ENCODE results near the gene RAB11FIP4. TPM values are rescaled to one million over a fixed set of nuclear protein-coding genes. Genes with fewer than 3 reads are reported as not detected.

Gene RAB11FIP4
- total and polyA plus RNA-seq, 2 donors (not counting 1 experiment from before 2014, with no cell fraction given) = 0.16 to 0.66 TPM

DNA sequence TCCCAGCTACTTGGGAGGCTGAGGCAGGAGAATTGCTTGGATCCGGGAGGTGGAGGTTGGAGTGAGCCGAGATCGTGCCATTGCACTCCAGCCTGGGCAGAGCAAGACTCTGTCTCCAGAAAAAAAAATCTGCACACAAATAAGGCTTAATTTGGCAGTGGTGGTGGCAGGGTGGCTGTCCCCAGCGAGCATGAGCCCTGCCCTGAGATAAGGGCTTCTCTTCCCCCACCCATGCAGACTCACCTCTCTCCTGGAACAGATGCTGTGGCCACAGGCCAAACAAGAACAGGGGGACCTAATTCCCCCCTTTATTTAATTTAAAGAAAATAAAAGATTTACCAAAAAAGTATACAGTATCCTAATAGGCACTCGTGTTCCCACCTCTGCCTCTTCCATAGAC, 157.2 kb downstream of the RAB11FIP4 start:
- H3K4me1 ChIP-seq (ENCODE audit: control insufficient read depth, extremely low read depth, insufficient read depth, low read length) = no peaks in the 10 kb centered on the region
- H3K4me3 ChIP-seq (replicated peaks in 1 of 4; ENCODE audit: control extremely low read depth in 1 of 4, insufficient read depth in 1 of 4, low read depth in 3 of 4, low read length in 4 of 4) = peak overlapping the region; percentile 54 to 89 (median 79)
- H3K9me3 ChIP-seq (ENCODE audit: control insufficient read depth, insufficient read depth, low read depth, low read length) = no peaks in the 10 kb centered on the region
- no peak for DNase-seq (ENCODE audit: low read depth in 2 of 2)
- H3K4me2 ChIP-seq (ENCODE audit: extremely low read depth, insufficient read depth, low read length) = peak overlapping the region; percentile 93
- no peaks in the 10 kb centered on the region for H3K27me3 ChIP-seq (ENCODE audit: control insufficient read depth, insufficient read depth, low read length)
- no peaks in the 10 kb centered on the region for H3K36me3 ChIP-seq (ENCODE audit: control insufficient read depth, insufficient read depth, low read length)
- H3K79me2 ChIP-seq (ENCODE audit: control insufficient read depth, insufficient read depth, low read length) = peaks cover 1% of the 10 kb centered on the region
- H2AFZ ChIP-seq (ENCODE audit: low read length) = no peak overlapping the region
- no peak overlapping the region for H3K27ac ChIP-seq (ENCODE audit: insufficient read depth, low read length)
- H3K9ac ChIP-seq (ENCODE audit: insufficient read depth, low read length) = no peak overlapping the region
- H4K20me1 ChIP-seq (ENCODE audit: control insufficient read depth, extremely low read depth, insufficient read depth, low read length) = no peaks in the 10 kb centered on the region
- TF ChIP-seq, protein P1, sequence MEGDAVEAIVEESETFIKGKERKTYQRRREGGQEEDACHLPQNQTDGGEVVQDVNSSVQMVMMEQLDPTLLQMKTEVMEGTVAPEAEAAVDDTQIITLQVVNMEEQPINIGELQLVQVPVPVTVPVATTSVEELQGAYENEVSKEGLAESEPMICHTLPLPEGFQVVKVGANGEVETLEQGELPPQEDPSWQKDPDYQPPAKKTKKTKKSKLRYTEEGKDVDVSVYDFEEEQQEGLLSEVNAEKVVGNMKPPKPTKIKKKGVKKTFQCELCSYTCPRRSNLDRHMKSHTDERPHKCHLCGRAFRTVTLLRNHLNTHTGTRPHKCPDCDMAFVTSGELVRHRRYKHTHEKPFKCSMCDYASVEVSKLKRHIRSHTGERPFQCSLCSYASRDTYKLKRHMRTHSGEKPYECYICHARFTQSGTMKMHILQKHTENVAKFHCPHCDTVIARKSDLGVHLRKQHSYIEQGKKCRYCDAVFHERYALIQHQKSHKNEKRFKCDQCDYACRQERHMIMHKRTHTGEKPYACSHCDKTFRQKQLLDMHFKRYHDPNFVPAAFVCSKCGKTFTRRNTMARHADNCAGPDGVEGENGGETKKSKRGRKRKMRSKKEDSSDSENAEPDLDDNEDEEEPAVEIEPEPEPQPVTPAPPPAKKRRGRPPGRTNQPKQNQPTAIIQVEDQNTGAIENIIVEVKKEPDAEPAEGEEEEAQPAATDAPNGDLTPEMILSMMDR (conservative IDR thresholded peaks at IDR 0.05 in 1 of 2, IDR thresholded peaks at IDR 0.05 in 1 of 2; ENCODE audit: low read depth in 1 of 2, low read length in 2 of 2) = no peak
- no peak for TF ChIP-seq EZH2 (IDR thresholded peaks at IDR 0.05; ENCODE audit: low read length, missing control alignments)

DNA sequence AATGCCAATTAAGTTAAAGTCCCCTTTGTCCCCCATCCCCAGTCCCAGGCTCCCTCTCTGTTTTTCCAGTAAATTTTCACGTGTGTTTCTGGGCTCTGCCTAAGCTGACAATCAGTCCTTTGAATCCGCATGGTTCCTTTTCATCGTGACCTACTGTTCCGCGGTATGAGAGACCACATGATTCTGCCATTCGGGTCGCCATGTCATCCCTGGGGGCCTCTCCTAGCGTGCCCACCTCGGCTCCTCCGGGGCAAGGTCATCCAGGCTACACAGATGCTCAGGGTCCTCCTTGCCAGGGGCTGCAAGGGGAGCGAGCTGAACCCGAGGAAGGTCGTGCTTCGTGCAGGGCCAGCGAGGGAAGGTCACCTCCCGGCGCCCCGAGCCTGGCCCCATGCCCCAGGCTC, 157.6 kb downstream of the RAB11FIP4 start:
- peaks cover 1% of the 10 kb centered on the region for H3K79me2 ChIP-seq (ENCODE audit: control insufficient read depth, insufficient read depth, low read length)
- H3K36me3 ChIP-seq (ENCODE audit: control insufficient read depth, insufficient read depth, low read length) = no peaks in the 10 kb centered on the region
- H3K27me3 ChIP-seq (ENCODE audit: control insufficient read depth, insufficient read depth, low read length) = no peaks in the 10 kb centered on the region
- peak overlapping the region; percentile 93 for H3K4me2 ChIP-seq (ENCODE audit: extremely low read depth, insufficient read depth, low read length)
- peak overlapping the region; percentile 83 for H3K27ac ChIP-seq (ENCODE audit: insufficient read depth, low read length)
- H3K9ac ChIP-seq (ENCODE audit: insufficient read depth, low read length) = peak overlapping the region; percentile 78
- peak overlapping the region; percentile 81 for H2AFZ ChIP-seq (ENCODE audit: low read length)
- no peaks in the 10 kb centered on the region for H3K4me1 ChIP-seq (ENCODE audit: control insufficient read depth, extremely low read depth, insufficient read depth, low read length)
- peak overlapping the region; percentile 54 to 89 (median 79) for H3K4me3 ChIP-seq (replicated peaks in 1 of 4; ENCODE audit: control extremely low read depth in 1 of 4, insufficient read depth in 1 of 4, low read depth in 3 of 4, low read length in 4 of 4)
- no peaks in the 10 kb centered on the region for H3K9me3 ChIP-seq (ENCODE audit: control insufficient read depth, insufficient read depth, low read depth, low read length)
- H4K20me1 ChIP-seq (ENCODE audit: control insufficient read depth, extremely low read depth, insufficient read depth, low read length) = no peaks in the 10 kb centered on the region
- DNase-seq (ENCODE audit: low read depth in 2 of 2) = no peak
- TF ChIP-seq, protein P1 (conservative IDR thresholded peaks at IDR 0.05 in 1 of 2, IDR thresholded peaks at IDR 0.05 in 1 of 2; ENCODE audit: low read depth in 1 of 2, low read length in 2 of 2) = no peak
- no peak for TF ChIP-seq EZH2 (IDR thresholded peaks at IDR 0.05; ENCODE audit: low read length, missing control alignments)

DNA sequence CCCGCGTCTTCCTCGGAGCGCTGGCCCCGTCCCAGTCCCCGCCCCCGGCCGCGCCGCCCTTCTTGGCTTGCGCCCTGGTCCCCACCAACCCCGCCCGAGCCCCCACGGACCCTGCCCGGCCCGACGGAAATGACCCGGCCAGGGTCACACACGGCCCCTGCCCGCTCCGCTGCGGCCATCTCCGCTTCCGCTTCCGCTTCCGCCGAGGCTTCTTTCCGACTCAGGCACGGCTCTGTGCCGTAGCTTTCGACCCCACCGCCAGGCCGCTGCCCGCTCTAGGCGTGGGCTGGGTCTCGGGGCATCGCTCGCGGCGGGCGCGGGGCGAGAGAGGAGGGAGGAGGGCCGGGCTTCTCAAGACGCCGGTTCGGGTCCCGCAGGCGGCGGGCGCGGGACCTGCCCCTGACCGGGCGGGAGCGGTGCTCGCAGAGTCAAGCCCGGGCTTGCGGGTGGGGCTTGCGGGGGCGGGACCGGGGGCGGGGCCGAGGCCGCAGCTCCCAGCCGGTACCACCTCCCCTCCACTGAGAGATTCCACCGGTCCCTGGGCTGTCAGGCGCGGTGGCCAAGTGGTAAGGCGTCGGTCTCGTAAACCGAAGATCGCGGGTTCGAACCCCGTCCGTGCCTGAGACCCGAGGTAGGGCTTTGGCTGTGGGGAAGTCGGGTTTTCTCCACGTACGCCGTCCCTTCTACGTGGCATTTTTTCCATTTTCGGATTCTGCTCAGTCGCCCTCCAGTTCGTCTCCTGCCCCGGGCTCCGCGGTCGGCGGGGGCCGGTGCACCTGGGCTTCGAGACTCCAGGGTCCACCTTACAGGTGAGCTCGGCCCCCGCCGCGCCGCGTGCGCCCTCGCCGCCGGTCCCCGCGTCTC, 158.3 kb downstream of the RAB11FIP4 start:
- H3K4me1 ChIP-seq (ENCODE audit: control insufficient read depth, extremely low read depth, insufficient read depth, low read length) = no peaks in the 10 kb centered on the region
- no peaks in the 10 kb centered on the region for H3K36me3 ChIP-seq (ENCODE audit: control insufficient read depth, insufficient read depth, low read length)
- TF ChIP-seq EZH2 (IDR thresholded peaks at IDR 0.05; ENCODE audit: low read length, missing control alignments) = no peak
- TF ChIP-seq, protein P1 (conservative IDR thresholded peaks at IDR 0.05 in 1 of 2, IDR thresholded peaks at IDR 0.05 in 1 of 2; ENCODE audit: low read depth in 1 of 2, low read length in 2 of 2) = no peak
- peaks cover 1% of the 10 kb centered on the region for H3K79me2 ChIP-seq (ENCODE audit: control insufficient read depth, insufficient read depth, low read length)
- peak overlapping the region; percentile 83 for H3K27ac ChIP-seq (ENCODE audit: insufficient read depth, low read length)
- peak overlapping the region; percentile 67 for H2AFZ ChIP-seq (ENCODE audit: low read length)
- H3K4me3 ChIP-seq (replicated peaks in 1 of 4; ENCODE audit: control extremely low read depth in 1 of 4, insufficient read depth in 1 of 4, low read depth in 3 of 4, low read length in 4 of 4) = peak overlapping the region; percentile 54 to 89 (median 79)
- H4K20me1 ChIP-seq (ENCODE audit: control insufficient read depth, extremely low read depth, insufficient read depth, low read length) = no peaks in the 10 kb centered on the region
- no peaks in the 10 kb centered on the region for H3K9me3 ChIP-seq (ENCODE audit: control insufficient read depth, insufficient read depth, low read depth, low read length)
- peak overlapping the region; percentile 76 for H3K4me2 ChIP-seq (ENCODE audit: extremely low read depth, insufficient read depth, low read length)
- DNase-seq (ENCODE audit: low read depth in 2 of 2) = peak; percentile 89 to 93
- no peaks in the 10 kb centered on the region for H3K27me3 ChIP-seq (ENCODE audit: control insufficient read depth, insufficient read depth, low read length)
- H3K9ac ChIP-seq (ENCODE audit: insufficient read depth, low read length) = peak overlapping the region; percentile 78
